Endothelial cell of umbilical vein (primary cell): ENCODE measurements around the gene TNS1. TPM values are rescaled to one million over a fixed set of nuclear protein-coding genes. Genes with fewer than 3 reads are reported as not detected.

Source experiments
- BruUV-seq: library from RNA; stranded (reverse); fragments of 400-500 nt; replicated peaks from 2 replicates; lab custom pipeline; 2021; lab: Mats Ljungman, UMichigan
- CTCF ChIA-PET: fragments of 300-600, 350-600 bp; sonication (Branson Sonifier 250); formaldehyde crosslinking; loops from one replicate; lab custom pipeline; 2021; ENCODE audit warnings: antibody characterized with exemption, inconsistent platforms; lab: Charles Lee
- POLR2A ChIA-PET: fragments of 300-600, 350-600 bp; sonication (Branson Sonifier 250); formaldehyde crosslinking; loops from one replicate; lab custom pipeline; 2021; ENCODE audit warnings: antibody characterized with exemption, inconsistent platforms; lab: Charles Lee
- DNase-seq: peaks from one replicate; pipeline ENCODE4 v3.0.0-alpha.2; 2011; ENCODE audit warnings: low read depth, low spot score
- FAIRE-seq: peaks from 2 replicates; lab custom pipeline; 2011; peaks lifted over from hg19 to GRCh38; lab: Jason Lieb, UNC
- H2AFZ ChIP-seq: 2 replicates; pipeline ENCODE4 v1.6.0; 2012; ENCODE audit warnings: low read depth, low read length, control low read depth, inconsistent platforms
- H3K27ac ChIP-seq: 2 replicates; pipeline ENCODE4 v1.5.1; 2011; ENCODE audit warnings: low read depth, mild to moderate bottlenecking, control low read depth, low read length, moderate library complexity; ENCODE audit not compliant: insufficient read depth
- H3K27me3 ChIP-seq, 2 experiments: 2 replicates each; pipeline versions ENCODE4 v1.6.0 to v1.6.1; 2011; ENCODE audit warnings: low read length in 2 of 2, mixed read lengths in 1 of 2; ENCODE audit not compliant: control insufficient read depth in 2 of 2, insufficient read depth in 2 of 2
- H3K36me3 ChIP-seq, 2 experiments: 2 replicates in 1 of 2; 3 replicates in 1 of 2; pipeline ENCODE4 v1.5.1; 2011; ENCODE audit warnings: low read length in 2 of 2, mild to moderate bottlenecking in 1 of 2, moderate library complexity in 1 of 2; ENCODE audit not compliant: control insufficient read depth in 2 of 2, insufficient read depth in 2 of 2; ENCODE audit errors: extremely low read depth in 1 of 2
- H3K4me1 ChIP-seq: 3 replicates; pipeline ENCODE4 v1.5.1; 2011; ENCODE audit warnings: mild to moderate bottlenecking, low read length; ENCODE audit not compliant: control insufficient read depth, insufficient read depth; ENCODE audit errors: extremely low read depth
- H3K4me2 ChIP-seq: 2 replicates; pipeline ENCODE4 v1.6.1; 2011; ENCODE audit warnings: low read length, control low read depth, mixed read lengths; ENCODE audit not compliant: insufficient read depth
- H3K4me3 ChIP-seq, 3 experiments: fragments of 200-600 bp in 1 of 3; sonication (generic), shearing (Covaris generic) in 1 of 3; replicated peaks in 1 of 3; 2 replicates each; pipeline ENCODE4 v1.5.1; 2011 to 2016; ENCODE audit warnings: control low read depth in 3 of 3, low read length in 3 of 3, mild to moderate bottlenecking in 2 of 3, inconsistent platforms in 1 of 3, low read depth in 1 of 3, moderate library complexity in 1 of 3; ENCODE audit not compliant: insufficient read depth in 1 of 3
- H3K79me2 ChIP-seq: 2 replicates; pipeline ENCODE4 v1.6.0; 2012; ENCODE audit warnings: low read length, inconsistent platforms; ENCODE audit not compliant: control insufficient read depth, insufficient read depth
- H3K9ac ChIP-seq: replicated peaks from 2 replicates; pipeline ENCODE3; 2011; ENCODE audit warnings: low read length, control low read depth; ENCODE audit not compliant: insufficient read depth; ENCODE audit errors: extremely low read depth
- H3K9me1 ChIP-seq: replicated peaks from 3 replicates; pipeline ENCODE4 v1.6.0; 2011; ENCODE audit warnings: mild to moderate bottlenecking, low read length; ENCODE audit not compliant: control insufficient read depth, insufficient read depth; ENCODE audit errors: extremely low read depth
- H3K9me3 ChIP-seq: replicated peaks from 2 replicates; pipeline ENCODE4 v1.5.1; 2012; ENCODE audit warnings: low read length, inconsistent platforms; ENCODE audit not compliant: control insufficient read depth, insufficient read depth
- H4K20me1 ChIP-seq: replicated peaks from 2 replicates; pipeline ENCODE3; 2011; ENCODE audit warnings: mild to moderate bottlenecking, low read length; ENCODE audit not compliant: control insufficient read depth, insufficient read depth; ENCODE audit errors: extremely low read depth
- EZH2 ChIP-seq: IDR thresholded peaks from 2 replicates; pipeline ENCODE4 v1.6.1; 2012; ENCODE audit warnings: borderline replicate concordance, low read depth, mild to moderate bottlenecking, moderate library complexity, low read length, inconsistent platforms; ENCODE audit not compliant: severe bottlenecking
- FOS ChIP-seq: IDR thresholded peaks from 2 replicates; pipeline ENCODE4 v1.6.1; 2011; ENCODE audit warnings: mild to moderate bottlenecking, low read length, moderate library complexity, borderline replicate concordance; ENCODE audit not compliant: insufficient read depth
- GATA2 ChIP-seq: IDR thresholded peaks from 2 replicates; pipeline ENCODE4 v1.7.0; 2011; ENCODE audit warnings: low read depth, mild to moderate bottlenecking, moderate library complexity, mixed read lengths, low read length; ENCODE audit not compliant: insufficient read length, insufficient read depth
- JUN ChIP-seq: IDR thresholded peaks from 2 replicates; pipeline ENCODE4 v1.6.1; 2011; ENCODE audit warnings: borderline replicate concordance, low read depth; ENCODE audit not compliant: insufficient read length, insufficient read depth
- MAX ChIP-seq: IDR thresholded peaks from 2 replicates; pipeline ENCODE4 v1.6.1; 2011; ENCODE audit not compliant: insufficient read depth, insufficient read length
- MYC ChIP-seq: IDR thresholded peaks from one replicate; pipeline ENCODE4 v1.6.1; 2011; ENCODE audit warnings: mild to moderate bottlenecking, low read depth, low read length
- POLR2A ChIP-seq: IDR thresholded peaks from 2 replicates; pipeline ENCODE4 v1.6.1; 2012; ENCODE audit warnings: low read depth, mild to moderate bottlenecking, control low read depth, low read length
- POLR2AphosphoS5 ChIP-seq: IDR thresholded peaks from 2 replicates; pipeline ENCODE4 v1.6.1; 2012; ENCODE audit warnings: low read depth, mild to moderate bottlenecking, control low read depth, low read length, moderate library complexity; ENCODE audit not compliant: insufficient read depth
- dilution Hi-C: fragments of 300-500 bp; cut with MboI; formaldehyde crosslinking; loops from one replicate; pipeline ENCODE4 v1.15.0; 2019; ENCODE audit warnings: low sequenced_read_pairs; ENCODE audit not compliant: extremely low pct_ligation_motif_present
- intact Hi-C: fragments of 100-400 bp; cut with micrococcal nuclease; formaldehyde crosslinking; loops from one replicate; pipeline ENCODE4 v1.10.0; 2022
- polyA plus RNA-seq, 4 experiments: library from polyadenylated mRNA; depleted of rRNA in 3 of 4; stranded (reverse) in 3 of 4; unstranded in 1 of 4; fragments of >200 nt; gene quantifications; 2 replicates each; pipeline versions ENCODE4 v1.2.1 to v1.2.3, GENCODE V29; 2011 to 2012; ENCODE audit warnings: missing spikeins in 1 of 4
- total RNA-seq: library from RNA; stranded (reverse); gene quantifications from 2 replicates; pipeline ENCODE4 v1.2.3, GENCODE V29; 2021
- TF ChIP-seq, protein P1 (sequence below), 2 donors: IDR thresholded peaks; 1 replicate in 1 of 2; 2 replicates in 1 of 2; pipeline ENCODE4 v1.5.1; 2011; ENCODE audit warnings: low read length in 2 of 2, mild to moderate bottlenecking in 2 of 2, moderate library complexity in 2 of 2, control low read depth in 1 of 2, inconsistent platforms in 1 of 2, low read depth in 1 of 2; ENCODE audit not compliant: insufficient read depth in 1 of 2; ENCODE audit errors: extremely low read depth in 1 of 2

Gene TNS1
- total and polyA plus RNA-seq, 2 donors (not counting 3 experiments of a cell fraction or from before 2014, with no cell fraction given): 11.0 to 52.1 TPM

GRCh38 chr2:217980036-217980435 lies 22.8 kb downstream of the TNS1 start:
- POLR2A ChIA-PET: no interaction called here

More at GRCh38 chr2:217980036-217980435, 22.8 kb downstream of the TNS1 start:
- no peak overlapping the region for H2AFZ ChIP-seq
- H3K4me2 ChIP-seq: no peak overlapping the region
- no peak overlapping the region for H3K27ac ChIP-seq
- intact Hi-C loops: no loop called here
- no peak for FAIRE-seq
- no TSS peak for BruUV-seq
- H3K4me3 ChIP-seq: no peak overlapping the region
- no peaks in the 10 kb centered on the region for H3K36me3 ChIP-seq
- H3K27me3 ChIP-seq: no peaks in the 10 kb centered on the region
- no peak overlapping the region for H3K9ac ChIP-seq
- no peaks in the 10 kb centered on the region for H4K20me1 ChIP-seq
- no peak for DNase-seq
- peaks cover 21% of the 10 kb centered on the region for H3K4me1 ChIP-seq
- dilution Hi-C loops: no loop called here
- no peaks in the 10 kb centered on the region for H3K9me1 ChIP-seq
- no peaks in the 10 kb centered on the region for H3K79me2 ChIP-seq
- H3K9me3 ChIP-seq: no peaks in the 10 kb centered on the region
- TF ChIP-seq POLR2AphosphoS5: no peak
- no peak for TF ChIP-seq MYC
- TF ChIP-seq MAX: no peak
- TF ChIP-seq JUN: no peak
- no peak for TF ChIP-seq EZH2
- TF ChIP-seq POLR2A: no peak
- TF ChIP-seq, protein P1, sequence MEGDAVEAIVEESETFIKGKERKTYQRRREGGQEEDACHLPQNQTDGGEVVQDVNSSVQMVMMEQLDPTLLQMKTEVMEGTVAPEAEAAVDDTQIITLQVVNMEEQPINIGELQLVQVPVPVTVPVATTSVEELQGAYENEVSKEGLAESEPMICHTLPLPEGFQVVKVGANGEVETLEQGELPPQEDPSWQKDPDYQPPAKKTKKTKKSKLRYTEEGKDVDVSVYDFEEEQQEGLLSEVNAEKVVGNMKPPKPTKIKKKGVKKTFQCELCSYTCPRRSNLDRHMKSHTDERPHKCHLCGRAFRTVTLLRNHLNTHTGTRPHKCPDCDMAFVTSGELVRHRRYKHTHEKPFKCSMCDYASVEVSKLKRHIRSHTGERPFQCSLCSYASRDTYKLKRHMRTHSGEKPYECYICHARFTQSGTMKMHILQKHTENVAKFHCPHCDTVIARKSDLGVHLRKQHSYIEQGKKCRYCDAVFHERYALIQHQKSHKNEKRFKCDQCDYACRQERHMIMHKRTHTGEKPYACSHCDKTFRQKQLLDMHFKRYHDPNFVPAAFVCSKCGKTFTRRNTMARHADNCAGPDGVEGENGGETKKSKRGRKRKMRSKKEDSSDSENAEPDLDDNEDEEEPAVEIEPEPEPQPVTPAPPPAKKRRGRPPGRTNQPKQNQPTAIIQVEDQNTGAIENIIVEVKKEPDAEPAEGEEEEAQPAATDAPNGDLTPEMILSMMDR (IDR thresholded peaks at IDR 0.05; ENCODE audit: extremely low read depth in 1 of 2, insufficient read depth in 1 of 2, low read depth in 1 of 2, low read length in 2 of 2): no peak
- no peak for TF ChIP-seq GATA2
- TF ChIP-seq FOS: no peak
- CTCF ChIA-PET: interaction anchor here (0.7 kb wide), 2 partner anchors 92 to 164 kb away, joined by 4 read pairs; no protein-coding TSS in a partner anchor
